ENCODE data around the gene RPTOR. TPM values are rescaled to one million over a fixed set of nuclear protein-coding genes. Genes with fewer than 3 reads are reported as not detected.

The RPTOR gene
- total RNA-seq, 4 donors from 2014 or later = 34.1 to 65.8 (median 43.6) TPM

GRCh38 chr17:80839511-80839941 lies 294.9 kb downstream of the RPTOR start:
- H3K4me1 ChIP-seq = peaks cover 0 to 3% (median 1%) of the 10 kb centered on the region in 4 donors
- H3K36me3 ChIP-seq = peaks cover 8 to 36% (median 22%) of the 10 kb centered on the region in 4 donors
- H3K27ac ChIP-seq (replicated peaks in 1 of 4) = no peak overlapping the region
- H3K4me3 ChIP-seq = no peak overlapping the region
- DNase-seq (ENCODE audit: extremely low spot score) = no peak
- no peaks in the 10 kb centered on the region for H3K9me3 ChIP-seq
- intact Hi-C loops (cut with DNase I) = loop anchor here (10.0 kb wide), 1 partner anchor 65 kb away; no protein-coding TSS in a partner anchor
- 78% methylated on average over 8 of the region's 8 CpGs for WGBS
- TF ChIP-seq CTCF (IDR thresholded peaks at IDR 0.05) = no peak
- no peak for TF ChIP-seq POLR2AphosphoS5 (IDR thresholded peaks at IDR 0.05)
- no peak for TF ChIP-seq EP300 (IDR thresholded peaks at IDR 0.05)
- TF ChIP-seq POLR2A (IDR thresholded peaks at IDR 0.05; ENCODE audit: low read depth) = no peak
- no peaks in the 10 kb centered on the region for H3K27me3 ChIP-seq

GRCh38 chr17:80839970-80840369 lies 295.3 kb downstream of the RPTOR start:
- intact Hi-C loops (cut with DNase I) = loop anchor here (10.0 kb wide), 1 partner anchor 65 kb away; no protein-coding TSS in a partner anchor
- Histone ChIP-seq H3K36me3 (peaks cover 8 to 36% (median 23%) of the 10 kb centered on the region in 4 donors), H3K9me3 (no peaks in the 10 kb centered on the region), H3K27ac (replicated peaks in 1 of 4) (no peak overlapping the region), H3K4me1 (no peaks in the 10 kb centered on the region), H3K4me3 (no peak overlapping the region), H3K27me3 (no peaks in the 10 kb centered on the region)
- WGBS = 87% methylated on average over 15 of the region's 15 CpGs
- TF ChIP-seq CTCF (IDR thresholded peaks at IDR 0.05) (no peak), EP300 (IDR thresholded peaks at IDR 0.05) (no peak), POLR2AphosphoS5 (IDR thresholded peaks at IDR 0.05) (no peak), POLR2A (IDR thresholded peaks at IDR 0.05; ENCODE audit: low read depth) (no peak)
- DNase-seq (ENCODE audit: extremely low spot score) = no peak

GRCh38 chr17:80842456-80843013 lies 297.9 kb downstream of the RPTOR start:
- H3K9me3 ChIP-seq = no peaks in the 10 kb centered on the region
- H3K27ac ChIP-seq (replicated peaks in 1 of 4) = no peak overlapping the region
- no peak for TF ChIP-seq EP300 (IDR thresholded peaks at IDR 0.05)
- no peak for TF ChIP-seq POLR2A (IDR thresholded peaks at IDR 0.05; ENCODE audit: low read depth)
- no peak for TF ChIP-seq CTCF (IDR thresholded peaks at IDR 0.05)
- no peak for TF ChIP-seq POLR2AphosphoS5 (IDR thresholded peaks at IDR 0.05)
- no peak overlapping the region for H3K4me3 ChIP-seq
- H3K36me3 ChIP-seq = peaks cover 16 to 54% (median 41%) of the 10 kb centered on the region in 4 donors
- H3K27me3 ChIP-seq = no peaks in the 10 kb centered on the region
- no peak for DNase-seq (ENCODE audit: extremely low spot score)
- H3K4me1 ChIP-seq = no peaks in the 10 kb centered on the region
- 79% methylated on average over 15 of the region's 15 CpGs for WGBS
- intact Hi-C loops (cut with DNase I) = no loop called here

- no peak for DNase-seq (ENCODE audit: extremely low spot score)
- intact Hi-C loops (cut with DNase I) = no loop called here
- no peak overlapping the region for H3K27ac ChIP-seq (replicated peaks in 1 of 4)
- 94% methylated on average over 9 of the region's 13 CpGs for WGBS
- no peaks in the 10 kb centered on the region for H3K27me3 ChIP-seq
- TF ChIP-seq CTCF (IDR thresholded peaks at IDR 0.05) = no peak
- TF ChIP-seq POLR2A (IDR thresholded peaks at IDR 0.05; ENCODE audit: low read depth) = no peak
- no peak for TF ChIP-seq EP300 (IDR thresholded peaks at IDR 0.05)
- TF ChIP-seq POLR2AphosphoS5 (IDR thresholded peaks at IDR 0.05) = no peak
- peaks cover 8 to 54% (median 38%) of the 10 kb centered on the region in 4 donors for H3K36me3 ChIP-seq
- H3K4me1 ChIP-seq = no peaks in the 10 kb centered on the region
- H3K9me3 ChIP-seq = no peaks in the 10 kb centered on the region
- no peak overlapping the region for H3K4me3 ChIP-seq
Observed at GRCh38 chr17:80843741-80844156, 299.1 kb downstream of the RPTOR start.

Data from esophagus muscularis mucosa (tissue), 4 donors.